GM12891 (cell line): ENCODE results near the gene MCCC1.

Experiments used
- POLR2A ChIP-seq: IDR thresholded peaks from 2 replicates; pipeline ENCODE4 v1.6.1; 2011; ENCODE audit warnings: low read depth, low read length, control low read depth
- POLR2AphosphoS5 ChIP-seq: IDR thresholded peaks from 2 replicates; pipeline ENCODE4 v1.6.1; 2011; ENCODE audit warnings: low read depth, low read length, control low read depth
- SPI1 ChIP-seq: IDR thresholded peaks from 2 replicates; pipeline ENCODE4 v1.6.1; 2011; ENCODE audit warnings: low read depth, low read length, control low read depth
- TAF1 ChIP-seq: IDR thresholded peaks from 2 replicates; pipeline ENCODE4 v1.6.1; 2011; ENCODE audit warnings: low read depth, low read length, control low read depth

DNA sequence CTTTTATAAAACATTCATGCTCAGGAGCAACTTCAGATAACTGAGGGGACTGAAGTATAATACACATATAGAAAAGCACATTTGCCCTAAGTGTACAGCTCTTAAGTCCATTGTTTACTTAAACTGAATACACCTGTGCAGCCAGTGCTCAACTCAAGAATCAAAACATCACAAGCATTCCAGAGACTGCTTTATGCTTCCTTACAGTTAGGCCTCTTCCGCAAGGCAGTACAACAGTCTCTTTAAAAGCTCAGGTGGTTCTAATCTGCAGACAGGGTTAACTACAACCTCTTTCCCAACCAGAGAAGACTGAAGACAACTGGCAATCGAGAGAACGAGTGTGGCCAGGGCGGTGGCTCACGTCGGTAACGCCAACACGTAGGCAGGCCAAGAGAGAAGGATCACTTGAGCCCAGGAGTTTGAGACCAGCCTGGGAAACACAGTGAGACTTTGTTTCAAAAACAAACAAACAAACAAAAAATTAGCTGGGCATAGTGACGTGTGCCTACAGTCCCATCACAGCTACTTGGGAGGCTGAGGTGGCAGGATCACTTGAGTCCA is 16.9 kb downstream of the MCCC1 start:
- no peak for TF ChIP-seq POLR2AphosphoS5
- TF ChIP-seq POLR2A = no peak
- TF ChIP-seq TAF1 = no peak
- no peak for TF ChIP-seq SPI1
